ENCODE measurements around the gene STON2. TPM values are rescaled to one million over a fixed set of nuclear protein-coding genes. Genes with fewer than 3 reads are reported as not detected.

STON2 gene
- total and polyA plus RNA-seq, 4 experiments from 2014 or later: not detected

- peaks cover 2% of the 10 kb centered on the region in 2 donors for H3K27me3 Mint-ChIP-seq
- intact Hi-C loops (cut with micrococcal nuclease): no loop called here
- ChIA-PET POLR2A (ENCODE audit: partially characterized antibody) (no interaction called here), CTCF (ENCODE audit: partially characterized antibody) (no interaction called here)
- no peaks in the 10 kb centered on the region for H3K4me1 ChIP-seq (ENCODE audit: insufficient read depth, low read length)
- no peak overlapping the region for H3K4me3 Mint-ChIP-seq
- H3K4me3 ChIP-seq (ENCODE audit: low read length in 2 of 2): no peak overlapping the region
- H3K36me3 ChIP-seq (ENCODE audit: insufficient read depth, low read length): no peaks in the 10 kb centered on the region
- H3K4me1 Mint-ChIP-seq: no peaks in the 10 kb centered on the region
- peaks cover 0 to 1% (median 0%) of the 10 kb centered on the region in 8 donors for H3K9me3 Mint-ChIP-seq
- no peaks in the 10 kb centered on the region for H3K36me3 Mint-ChIP-seq
- DNase-seq: no peak
- H3K27ac ChIP-seq (ENCODE audit: low read depth, low read length): no peak overlapping the region
- no peaks in the 10 kb centered on the region for H3K9me3 ChIP-seq (ENCODE audit: control insufficient read depth in 1 of 2, low read length in 2 of 2)
- no peaks in the 10 kb centered on the region for H3K27me3 ChIP-seq (ENCODE audit: insufficient read depth, low read length)
- H3K27ac Mint-ChIP-seq: no peak overlapping the region
Measured at GRCh38 chr14:81289516-81289915, 110.6 kb downstream of the STON2 start.

DNA sequence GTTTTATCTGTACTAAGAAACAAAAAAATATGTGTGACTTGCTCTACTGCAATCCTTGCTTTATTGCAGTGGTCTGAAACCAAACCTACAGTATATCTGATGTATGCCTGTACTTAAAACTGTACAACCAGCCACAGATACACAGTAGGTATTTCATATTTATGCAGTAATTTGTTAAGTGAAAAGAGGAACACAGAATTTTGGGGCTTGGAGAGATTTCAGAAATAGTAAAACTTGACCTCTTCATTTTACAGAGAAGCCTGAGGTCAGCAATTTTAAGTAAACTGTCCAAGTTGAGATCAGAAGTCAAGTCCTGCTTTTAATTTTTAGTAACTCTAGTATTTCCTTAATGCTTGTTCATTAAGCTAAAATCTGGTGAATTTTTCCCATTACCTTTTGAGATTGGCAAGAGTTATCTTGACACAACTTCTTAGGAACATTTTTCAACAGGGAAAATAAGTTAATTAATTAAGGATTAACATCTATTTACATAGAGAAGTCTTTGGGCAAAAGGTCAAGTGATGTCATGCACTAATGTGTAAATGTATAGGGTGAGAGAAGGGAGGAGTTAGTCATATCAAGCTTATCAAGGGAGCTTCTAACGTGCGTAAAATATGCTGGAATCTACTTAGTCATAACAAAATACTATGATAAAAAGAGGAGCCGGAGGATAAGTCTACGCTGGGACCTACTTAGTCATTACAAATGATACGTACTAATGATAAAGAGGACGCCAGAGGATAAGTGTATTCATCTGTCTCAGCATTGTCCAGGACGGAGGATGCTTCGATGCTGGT lies 113.4 kb downstream of the STON2 start:
- H3K4me3 Mint-ChIP-seq: no peak overlapping the region
- intact Hi-C loops (cut with micrococcal nuclease): no loop called here
- H3K27ac Mint-ChIP-seq: no peak overlapping the region
- H3K36me3 ChIP-seq (ENCODE audit: insufficient read depth, low read length): no peaks in the 10 kb centered on the region
- peaks cover 0 to 2% of the 10 kb centered on the region in 2 donors for H3K27me3 Mint-ChIP-seq
- ChIA-PET POLR2A (ENCODE audit: partially characterized antibody) (no interaction called here), CTCF (ENCODE audit: partially characterized antibody) (no interaction called here)
- no peaks in the 10 kb centered on the region for H3K36me3 Mint-ChIP-seq
- H3K9me3 Mint-ChIP-seq: peaks cover 0 to 1% (median 0%) of the 10 kb centered on the region in 8 donors
- H3K4me3 ChIP-seq (ENCODE audit: low read length in 2 of 2): no peak overlapping the region
- H3K4me1 Mint-ChIP-seq: no peaks in the 10 kb centered on the region
- no peaks in the 10 kb centered on the region for H3K9me3 ChIP-seq (ENCODE audit: control insufficient read depth in 1 of 2, low read length in 2 of 2)
- no peaks in the 10 kb centered on the region for H3K27me3 ChIP-seq (ENCODE audit: insufficient read depth, low read length)
- no peaks in the 10 kb centered on the region for H3K4me1 ChIP-seq (ENCODE audit: insufficient read depth, low read length)
- H3K27ac ChIP-seq (ENCODE audit: low read depth, low read length): no peak overlapping the region
- no peak for DNase-seq

DNA sequence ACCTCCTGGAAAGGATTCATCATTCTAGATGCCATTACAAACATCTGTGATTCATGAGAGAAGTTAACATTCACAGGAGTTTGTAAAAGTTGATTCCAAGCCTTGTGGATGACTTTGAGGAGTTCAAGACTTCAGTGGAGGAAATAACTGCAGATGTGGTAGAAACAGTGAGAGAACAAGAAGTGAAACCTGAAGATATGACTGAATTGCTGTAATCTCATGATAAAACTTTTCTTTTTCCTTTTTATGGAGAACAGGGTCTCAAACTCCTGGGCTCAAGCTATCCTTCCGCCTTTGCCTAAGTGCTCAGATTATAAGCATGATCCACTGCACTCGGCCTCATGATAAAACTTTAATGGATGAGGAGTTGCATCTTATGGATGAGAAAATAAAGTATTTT lies 114.9 kb downstream of the STON2 start:
- H3K27me3 Mint-ChIP-seq: peaks cover 0 to 4% of the 10 kb centered on the region in 2 donors
- no peak overlapping the region for H3K4me3 ChIP-seq (ENCODE audit: low read length in 2 of 2)

GRCh38 chr14:81281332-81281731 lies 118.8 kb downstream of the STON2 start:
- H3K4me3 ChIP-seq (ENCODE audit: low read length in 2 of 2): no peak overlapping the region
- no peaks in the 10 kb centered on the region for H3K27me3 ChIP-seq (ENCODE audit: insufficient read depth, low read length)
- Mint-ChIP-seq H3K9me3 (no peaks in the 10 kb centered on the region), H3K27ac (no peak overlapping the region), H3K4me1 (no peaks in the 10 kb centered on the region), H3K27me3 (peaks cover 4 to 10% of the 10 kb centered on the region in 2 donors), H3K4me3 (no peak overlapping the region), H3K36me3 (no peaks in the 10 kb centered on the region)
- CTCF ChIA-PET (ENCODE audit: partially characterized antibody): no interaction called here
- H3K4me1 ChIP-seq (ENCODE audit: insufficient read depth, low read length): no peaks in the 10 kb centered on the region
- H3K9me3 ChIP-seq (ENCODE audit: control insufficient read depth in 1 of 2, low read length in 2 of 2): no peaks in the 10 kb centered on the region
- no peak overlapping the region for H3K27ac ChIP-seq (ENCODE audit: low read depth, low read length)
- H3K36me3 ChIP-seq (ENCODE audit: insufficient read depth, low read length): no peaks in the 10 kb centered on the region
- POLR2A ChIA-PET (ENCODE audit: partially characterized antibody): no interaction called here
- no peak for DNase-seq
- intact Hi-C loops (cut with micrococcal nuclease): no loop called here

More for the DNA sequence above, 114.9 kb downstream of the STON2 start:
- ChIA-PET POLR2A (ENCODE audit: partially characterized antibody) (no interaction called here), CTCF (ENCODE audit: partially characterized antibody) (no interaction called here)
- H3K27me3 ChIP-seq (ENCODE audit: insufficient read depth, low read length): no peaks in the 10 kb centered on the region
- no peak overlapping the region for H3K27ac Mint-ChIP-seq
- intact Hi-C loops (cut with micrococcal nuclease): no loop called here
- H3K4me3 Mint-ChIP-seq: no peak overlapping the region
- no peak overlapping the region for H3K27ac ChIP-seq (ENCODE audit: low read depth, low read length)
- no peaks in the 10 kb centered on the region for H3K36me3 ChIP-seq (ENCODE audit: insufficient read depth, low read length)
- no peaks in the 10 kb centered on the region for H3K36me3 Mint-ChIP-seq
- H3K9me3 Mint-ChIP-seq: peaks cover 0 to 1% (median 0%) of the 10 kb centered on the region in 8 donors
- DNase-seq: no peak
- no peaks in the 10 kb centered on the region for H3K9me3 ChIP-seq (ENCODE audit: control insufficient read depth in 1 of 2, low read length in 2 of 2)
- H3K4me1 Mint-ChIP-seq: no peaks in the 10 kb centered on the region
- H3K4me1 ChIP-seq (ENCODE audit: insufficient read depth, low read length): no peaks in the 10 kb centered on the region

GRCh38 chr14:81280136-81280791 lies 119.9 kb downstream of the STON2 start:
- DNase-seq: no peak
- no peaks in the 10 kb centered on the region for H3K36me3 Mint-ChIP-seq
- no peaks in the 10 kb centered on the region for H3K9me3 Mint-ChIP-seq
- no peak overlapping the region for H3K27ac Mint-ChIP-seq
- no peaks in the 10 kb centered on the region for H3K4me1 ChIP-seq (ENCODE audit: insufficient read depth, low read length)
- peaks cover 4 to 10% of the 10 kb centered on the region in 2 donors for H3K27me3 Mint-ChIP-seq
- no peak overlapping the region for H3K4me3 Mint-ChIP-seq
- no peaks in the 10 kb centered on the region for H3K9me3 ChIP-seq (ENCODE audit: control insufficient read depth in 1 of 2, low read length in 2 of 2)
- intact Hi-C loops (cut with micrococcal nuclease): no loop called here
- no peaks in the 10 kb centered on the region for H3K27me3 ChIP-seq (ENCODE audit: insufficient read depth, low read length)
- CTCF ChIA-PET (ENCODE audit: partially characterized antibody): no interaction called here
- H3K4me1 Mint-ChIP-seq: no peaks in the 10 kb centered on the region
- no peak overlapping the region for H3K4me3 ChIP-seq (ENCODE audit: low read length in 2 of 2)
- POLR2A ChIA-PET (ENCODE audit: partially characterized antibody): no interaction called here
- no peak overlapping the region for H3K27ac ChIP-seq (ENCODE audit: low read depth, low read length)
- H3K36me3 ChIP-seq (ENCODE audit: insufficient read depth, low read length): no peaks in the 10 kb centered on the region

GRCh38 chr14:81277096-81277495 lies 123.0 kb downstream of the STON2 start:
- Mint-ChIP-seq H3K27ac (no peak overlapping the region), H3K27me3 (peaks cover 4 to 8% of the 10 kb centered on the region in 2 donors), H3K4me1 (no peaks in the 10 kb centered on the region), H3K9me3 (no peaks in the 10 kb centered on the region), H3K36me3 (no peaks in the 10 kb centered on the region), H3K4me3 (no peak overlapping the region)
- Histone ChIP-seq H3K27ac (ENCODE audit: low read depth, low read length) (no peak overlapping the region), H3K36me3 (ENCODE audit: insufficient read depth, low read length) (no peaks in the 10 kb centered on the region), H3K4me3 (ENCODE audit: low read length in 2 of 2) (no peak overlapping the region), H3K9me3 (ENCODE audit: control insufficient read depth in 1 of 2, low read length in 2 of 2) (no peaks in the 10 kb centered on the region), H3K27me3 (ENCODE audit: insufficient read depth, low read length) (no peaks in the 10 kb centered on the region), H3K4me1 (ENCODE audit: insufficient read depth, low read length) (no peaks in the 10 kb centered on the region)
- CTCF ChIA-PET (ENCODE audit: partially characterized antibody): interaction anchor here (1.3 kb wide), 1 partner anchor 187 kb away, joined by 3 read pairs; no protein-coding TSS in a partner anchor
- intact Hi-C loops (cut with micrococcal nuclease): no loop called here
- no peak for DNase-seq
- POLR2A ChIA-PET (ENCODE audit: partially characterized antibody): no interaction called here

- no peak for DNase-seq
- H3K4me1 ChIP-seq (ENCODE audit: insufficient read depth, low read length): no peaks in the 10 kb centered on the region
- Mint-ChIP-seq H3K27me3 (peaks cover 4 to 8% of the 10 kb centered on the region in 2 donors), H3K9me3 (no peaks in the 10 kb centered on the region), H3K4me1 (no peaks in the 10 kb centered on the region), H3K27ac (no peak overlapping the region), H3K4me3 (no peak overlapping the region), H3K36me3 (no peaks in the 10 kb centered on the region)
- ChIA-PET POLR2A (ENCODE audit: partially characterized antibody) (no interaction called here), CTCF (ENCODE audit: partially characterized antibody) (interaction anchor here (1.6 kb wide), 1 partner anchor 176 kb away, joined by 4 read pairs; no protein-coding TSS in a partner anchor)
- no peaks in the 10 kb centered on the region for H3K9me3 ChIP-seq (ENCODE audit: control insufficient read depth in 1 of 2, low read length in 2 of 2)
- no peaks in the 10 kb centered on the region for H3K36me3 ChIP-seq (ENCODE audit: insufficient read depth, low read length)
- H3K27ac ChIP-seq (ENCODE audit: low read depth, low read length): no peak overlapping the region
- no peaks in the 10 kb centered on the region for H3K27me3 ChIP-seq (ENCODE audit: insufficient read depth, low read length)
- intact Hi-C loops (cut with micrococcal nuclease): no loop called here
- no peak overlapping the region for H3K4me3 ChIP-seq (ENCODE audit: low read length in 2 of 2)
Measured at GRCh38 chr14:81276073-81277069, 123.8 kb downstream of the STON2 start.
